Stimulated activated naive CD4-positive, alpha-beta T cell (primary cell): ENCODE data around the gene NKAIN2.

Source experiments
- DNase-seq, 6 experiments: peaks; one replicate each; lab custom pipeline; 2025; lab: John Stamatoyannopoulos, UW

NKAIN2 gene

GRCh38 chr6:123803504-123804013 is at the start of gene NKAIN2:
TSS of gene NKAIN2 (plus strand) at chr6:123803865.
- DNase-seq: no peak

GRCh38 chr6:123759472-123759871 is 44.2 kb upstream of the NKAIN2 start:
- no peak for DNase-seq

GRCh38 chr6:123763904-123764303 is 39.8 kb upstream of the NKAIN2 start:
- no peak for DNase-seq

GRCh38 chr6:123764722-123765121 is 38.9 kb upstream of the NKAIN2 start:
- DNase-seq: no peak

GRCh38 chr6:123768921-123769320 is 34.7 kb upstream of the NKAIN2 start:
- no peak for DNase-seq

- no peak for DNase-seq
These were observed 34.2 kb upstream of the NKAIN2 start for GRCh38 chr6:123769431-123769830.

GRCh38 chr6:123770247-123770949 is 33.3 kb upstream of the NKAIN2 start:
- DNase-seq: no peak

GRCh38 chr6:123771126-123771525 is 32.5 kb upstream of the NKAIN2 start:
- DNase-seq: no peak

GRCh38 chr6:123777563-123777962 is 26.1 kb upstream of the NKAIN2 start:
- DNase-seq: no peak

- no peak for DNase-seq
These were observed 23.6 kb upstream of the NKAIN2 start for GRCh38 chr6:123780021-123780420.

- DNase-seq: no peak
These were observed 19.3 kb upstream of the NKAIN2 start for GRCh38 chr6:123784330-123784729.

- no peak for DNase-seq
These were observed 18.6 kb upstream of the NKAIN2 start for GRCh38 chr6:123785039-123785438.

- no peak for DNase-seq
These were observed 15.3 kb upstream of the NKAIN2 start for GRCh38 chr6:123788319-123788718.

- no peak for DNase-seq
These were observed 9.5 kb upstream of the NKAIN2 start for GRCh38 chr6:123794190-123794589.

GRCh38 chr6:123794799-123795198 is 8.9 kb upstream of the NKAIN2 start:
- DNase-seq: no peak

- no peak for DNase-seq
These were observed 2.6 kb upstream of the NKAIN2 start for GRCh38 chr6:123801067-123801466.

- no peak for DNase-seq
These were observed 1.3 kb upstream of the NKAIN2 start for GRCh38 chr6:123802351-123802696.

- DNase-seq: peak in 4 of 6 experiments; percentile 1 to 22 (median 8)
These were observed 765 bp upstream of the NKAIN2 start for GRCh38 chr6:123802697-123803503.

GRCh38 chr6:123804014-123804786 is 535 bp downstream of the NKAIN2 start:
- DNase-seq: no peak

- DNase-seq: no peak
These were observed 1.3 kb downstream of the NKAIN2 start for GRCh38 chr6:123804787-123805540.

- DNase-seq: no peak
These were observed 2.3 kb downstream of the NKAIN2 start for GRCh38 chr6:123805921-123806320.

- no peak for DNase-seq
These were observed 2.9 kb downstream of the NKAIN2 start for GRCh38 chr6:123806561-123806960.
